ENCODE results near the gene TAS1R2. TPM values are rescaled to one million over a fixed set of nuclear protein-coding genes. Genes with fewer than 3 reads are reported as not detected.

The TAS1R2 gene
- total and polyA plus RNA-seq, 2 of the 13 experiments (the other 11 are each of a cell fraction or from before 2014, with no cell fraction given): not detected

GRCh38 chr1:18901147-18901951, 41.9 kb upstream of the TAS1R2 start (continued):
- TF ChIP-seq LBX2 (CRISPR knock-in tag; IDR thresholded peaks at IDR 0.05; ENCODE audit: borderline replicate concordance) (no peak), ZNF430 (CRISPR knock-in tag; IDR thresholded peaks at IDR 0.05) (0 out of 2 replicates have a peak, but pooled peaks have one; percentile 45), ZIK1 (CRISPR knock-in tag; IDR thresholded peaks at IDR 0.05; ENCODE audit: borderline replicate concordance, low read depth) (no peak), ZMYM4 (CRISPR knock-in tag; IDR thresholded peaks at IDR 0.05) (peak; percentile 59), JDP2 (CRISPR knock-in tag; IDR thresholded peaks at IDR 0.05; ENCODE audit: borderline replicate concordance) (no peak; the same call in 1 of the 2 replicates), RXRA (CRISPR knock-in tag; IDR thresholded peaks at IDR 0.05) (peak; percentile 86), AFF4 (CRISPR knock-in tag; IDR thresholded peaks at IDR 0.05) (peak; percentile 82; the same call in 1 of the 2 replicates), RBAK (CRISPR knock-in tag; IDR thresholded peaks at IDR 0.05) (no peak), SNAI1 (CRISPR knock-in tag; IDR thresholded peaks at IDR 0.05; ENCODE audit: borderline replicate concordance) (peak; percentile 56; the same call in 1 of the 2 replicates)
- TF ChIP-seq, protein P1, sequence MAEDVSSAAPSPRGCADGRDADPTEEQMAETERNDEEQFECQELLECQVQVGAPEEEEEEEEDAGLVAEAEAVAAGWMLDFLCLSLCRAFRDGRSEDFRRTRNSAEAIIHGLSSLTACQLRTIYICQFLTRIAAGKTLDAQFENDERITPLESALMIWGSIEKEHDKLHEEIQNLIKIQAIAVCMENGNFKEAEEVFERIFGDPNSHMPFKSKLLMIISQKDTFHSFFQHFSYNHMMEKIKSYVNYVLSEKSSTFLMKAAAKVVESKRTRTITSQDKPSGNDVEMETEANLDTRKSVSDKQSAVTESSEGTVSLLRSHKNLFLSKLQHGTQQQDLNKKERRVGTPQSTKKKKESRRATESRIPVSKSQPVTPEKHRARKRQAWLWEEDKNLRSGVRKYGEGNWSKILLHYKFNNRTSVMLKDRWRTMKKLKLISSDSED (CRISPR knock-in tag; IDR thresholded peaks at IDR 0.05): no peak
- TF ChIP-seq, protein P2, sequence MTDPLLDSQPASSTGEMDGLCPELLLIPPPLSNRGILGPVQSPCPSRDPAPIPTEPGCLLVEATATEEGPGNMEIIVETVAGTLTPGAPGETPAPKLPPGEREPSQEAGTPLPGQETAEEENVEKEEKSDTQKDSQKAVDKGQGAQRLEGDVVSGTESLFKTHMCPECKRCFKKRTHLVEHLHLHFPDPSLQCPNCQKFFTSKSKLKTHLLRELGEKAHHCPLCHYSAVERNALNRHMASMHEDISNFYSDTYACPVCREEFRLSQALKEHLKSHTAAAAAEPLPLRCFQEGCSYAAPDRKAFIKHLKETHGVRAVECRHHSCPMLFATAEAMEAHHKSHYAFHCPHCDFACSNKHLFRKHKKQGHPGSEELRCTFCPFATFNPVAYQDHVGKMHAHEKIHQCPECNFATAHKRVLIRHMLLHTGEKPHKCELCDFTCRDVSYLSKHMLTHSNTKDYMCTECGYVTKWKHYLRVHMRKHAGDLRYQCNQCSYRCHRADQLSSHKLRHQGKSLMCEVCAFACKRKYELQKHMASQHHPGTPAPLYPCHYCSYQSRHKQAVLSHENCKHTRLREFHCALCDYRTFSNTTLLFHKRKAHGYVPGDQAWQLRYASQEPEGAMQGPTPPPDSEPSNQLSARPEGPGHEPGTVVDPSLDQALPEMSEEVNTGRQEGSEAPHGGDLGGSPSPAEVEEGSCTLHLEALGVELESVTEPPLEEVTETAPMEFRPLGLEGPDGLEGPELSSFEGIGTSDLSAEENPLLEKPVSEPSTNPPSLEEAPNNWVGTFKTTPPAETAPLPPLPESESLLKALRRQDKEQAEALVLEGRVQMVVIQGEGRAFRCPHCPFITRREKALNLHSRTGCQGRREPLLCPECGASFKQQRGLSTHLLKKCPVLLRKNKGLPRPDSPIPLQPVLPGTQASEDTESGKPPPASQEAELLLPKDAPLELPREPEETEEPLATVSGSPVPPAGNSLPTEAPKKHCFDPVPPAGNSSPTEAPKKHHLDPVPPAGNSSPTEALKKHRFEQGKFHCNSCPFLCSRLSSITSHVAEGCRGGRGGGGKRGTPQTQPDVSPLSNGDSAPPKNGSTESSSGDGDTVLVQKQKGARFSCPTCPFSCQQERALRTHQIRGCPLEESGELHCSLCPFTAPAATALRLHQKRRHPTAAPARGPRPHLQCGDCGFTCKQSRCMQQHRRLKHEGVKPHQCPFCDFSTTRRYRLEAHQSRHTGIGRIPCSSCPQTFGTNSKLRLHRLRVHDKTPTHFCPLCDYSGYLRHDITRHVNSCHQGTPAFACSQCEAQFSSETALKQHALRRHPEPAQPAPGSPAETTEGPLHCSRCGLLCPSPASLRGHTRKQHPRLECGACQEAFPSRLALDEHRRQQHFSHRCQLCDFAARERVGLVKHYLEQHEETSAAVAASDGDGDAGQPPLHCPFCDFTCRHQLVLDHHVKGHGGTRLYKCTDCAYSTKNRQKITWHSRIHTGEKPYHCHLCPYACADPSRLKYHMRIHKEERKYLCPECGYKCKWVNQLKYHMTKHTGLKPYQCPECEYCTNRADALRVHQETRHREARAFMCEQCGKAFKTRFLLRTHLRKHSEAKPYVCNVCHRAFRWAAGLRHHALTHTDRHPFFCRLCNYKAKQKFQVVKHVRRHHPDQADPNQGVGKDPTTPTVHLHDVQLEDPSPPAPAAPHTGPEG (CRISPR knock-in tag; IDR thresholded peaks at IDR 0.05): no peak
- TF ChIP-seq, protein P3, sequence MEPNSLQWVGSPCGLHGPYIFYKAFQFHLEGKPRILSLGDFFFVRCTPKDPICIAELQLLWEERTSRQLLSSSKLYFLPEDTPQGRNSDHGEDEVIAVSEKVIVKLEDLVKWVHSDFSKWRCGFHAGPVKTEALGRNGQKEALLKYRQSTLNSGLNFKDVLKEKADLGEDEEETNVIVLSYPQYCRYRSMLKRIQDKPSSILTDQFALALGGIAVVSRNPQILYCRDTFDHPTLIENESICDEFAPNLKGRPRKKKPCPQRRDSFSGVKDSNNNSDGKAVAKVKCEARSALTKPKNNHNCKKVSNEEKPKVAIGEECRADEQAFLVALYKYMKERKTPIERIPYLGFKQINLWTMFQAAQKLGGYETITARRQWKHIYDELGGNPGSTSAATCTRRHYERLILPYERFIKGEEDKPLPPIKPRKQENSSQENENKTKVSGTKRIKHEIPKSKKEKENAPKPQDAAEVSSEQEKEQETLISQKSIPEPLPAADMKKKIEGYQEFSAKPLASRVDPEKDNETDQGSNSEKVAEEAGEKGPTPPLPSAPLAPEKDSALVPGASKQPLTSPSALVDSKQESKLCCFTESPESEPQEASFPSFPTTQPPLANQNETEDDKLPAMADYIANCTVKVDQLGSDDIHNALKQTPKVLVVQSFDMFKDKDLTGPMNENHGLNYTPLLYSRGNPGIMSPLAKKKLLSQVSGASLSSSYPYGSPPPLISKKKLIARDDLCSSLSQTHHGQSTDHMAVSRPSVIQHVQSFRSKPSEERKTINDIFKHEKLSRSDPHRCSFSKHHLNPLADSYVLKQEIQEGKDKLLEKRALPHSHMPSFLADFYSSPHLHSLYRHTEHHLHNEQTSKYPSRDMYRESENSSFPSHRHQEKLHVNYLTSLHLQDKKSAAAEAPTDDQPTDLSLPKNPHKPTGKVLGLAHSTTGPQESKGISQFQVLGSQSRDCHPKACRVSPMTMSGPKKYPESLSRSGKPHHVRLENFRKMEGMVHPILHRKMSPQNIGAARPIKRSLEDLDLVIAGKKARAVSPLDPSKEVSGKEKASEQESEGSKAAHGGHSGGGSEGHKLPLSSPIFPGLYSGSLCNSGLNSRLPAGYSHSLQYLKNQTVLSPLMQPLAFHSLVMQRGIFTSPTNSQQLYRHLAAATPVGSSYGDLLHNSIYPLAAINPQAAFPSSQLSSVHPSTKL (CRISPR knock-in tag; IDR thresholded peaks at IDR 0.05): peak; percentile 84

All from HepG2 (cell line).